Limb (tissue), 2 donors: ENCODE measurements around the gene SAMD4A.

ENCODE experiments used
- DNase-seq, 2 donors: peaks; one replicate each; pipeline ENCODE4 v3.0.0-alpha.2; 2016; ENCODE audit errors: extremely low spot score in 2 of 2

The SAMD4A gene

DNA sequence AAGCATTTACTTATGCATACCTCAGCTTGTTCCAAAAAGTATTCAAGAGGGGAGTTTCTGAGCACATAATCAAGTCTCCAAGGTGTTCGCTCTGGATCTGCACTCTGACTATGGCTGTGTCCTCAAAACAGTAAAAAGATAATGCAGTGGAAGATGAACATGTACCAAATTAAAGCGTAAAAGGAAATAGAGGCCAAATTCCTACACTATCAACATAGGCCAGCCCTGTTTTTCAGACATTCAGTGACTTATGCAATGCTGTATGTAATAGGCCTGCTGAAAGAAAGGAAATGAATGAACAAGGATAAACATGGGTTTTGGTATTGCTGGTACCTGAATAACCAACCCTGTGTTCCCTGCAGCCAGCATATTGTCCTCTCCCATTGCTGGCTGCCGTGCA, 115.7 kb downstream of the SAMD4A start:
- DNase-seq = no peak

DNA sequence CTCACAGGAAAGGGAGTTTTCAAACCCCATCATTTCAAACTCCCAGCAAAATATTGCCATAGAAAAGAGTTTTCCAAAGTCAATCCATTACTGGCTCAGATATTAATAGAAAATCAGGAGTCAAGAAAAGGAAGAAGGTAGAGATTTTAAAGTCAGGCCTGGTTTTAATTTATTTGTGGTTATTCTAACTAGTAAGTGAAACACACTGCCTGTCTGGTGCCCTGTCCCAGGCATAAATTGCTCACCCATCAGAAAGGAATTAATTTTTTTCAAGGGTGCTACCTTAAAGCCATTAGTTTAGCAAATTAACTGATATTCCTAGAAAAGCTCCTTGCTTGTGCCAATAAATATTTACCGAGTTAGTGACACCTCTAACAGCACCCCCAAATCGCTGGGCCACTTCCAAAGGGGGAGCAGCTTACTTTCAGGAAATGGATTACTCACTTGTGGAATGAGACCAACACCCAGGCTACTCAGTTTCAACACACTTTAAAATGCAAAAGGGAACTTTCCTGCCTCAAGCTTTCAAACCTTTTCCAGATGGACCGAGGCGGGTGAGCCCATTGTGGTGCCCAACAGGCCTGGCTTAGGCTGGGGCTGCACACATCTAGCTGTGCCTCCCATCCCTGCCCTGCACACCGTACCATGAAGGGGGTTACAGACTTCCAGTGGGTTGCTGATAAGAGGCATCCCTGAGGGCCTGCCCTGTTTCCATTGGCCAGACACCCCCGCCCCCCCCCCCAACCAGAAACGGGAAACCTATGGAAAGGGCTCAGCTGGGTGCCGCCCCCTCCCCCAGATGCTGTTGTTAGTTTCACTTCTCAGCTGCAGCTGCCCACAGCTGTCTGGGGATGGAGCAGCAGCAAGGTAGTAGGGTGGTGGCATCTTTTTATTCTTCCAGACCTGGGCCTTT, 117.2 kb downstream of the SAMD4A start:
- no peak for DNase-seq

DNA sequence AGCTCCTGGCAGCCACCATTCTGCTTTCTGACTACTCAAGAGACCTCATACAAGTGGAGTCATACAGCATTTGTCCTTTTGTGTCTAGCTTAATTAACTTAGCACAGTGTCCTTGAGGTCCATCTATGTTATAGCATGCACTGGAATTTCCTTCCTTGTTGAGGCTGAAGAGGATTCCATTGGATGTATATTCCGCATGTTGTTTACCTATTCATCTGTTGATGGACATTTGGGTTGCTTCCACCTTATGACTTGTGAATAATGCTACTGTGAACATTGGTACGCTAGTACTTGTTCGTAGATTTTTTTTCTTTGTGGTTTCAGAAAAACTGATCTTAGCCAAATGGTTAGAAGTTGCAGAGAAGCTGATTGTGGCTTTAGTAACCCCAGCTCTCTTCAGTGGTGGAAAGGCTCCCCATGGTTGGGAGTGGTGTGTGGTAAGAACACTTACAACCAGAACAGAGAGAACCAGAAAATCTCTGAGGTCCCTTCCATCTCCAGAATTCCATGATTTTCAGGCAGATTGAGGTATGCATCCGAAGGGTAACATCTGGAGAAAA, 118.4 kb downstream of the SAMD4A start:
- DNase-seq = no peak

DNA sequence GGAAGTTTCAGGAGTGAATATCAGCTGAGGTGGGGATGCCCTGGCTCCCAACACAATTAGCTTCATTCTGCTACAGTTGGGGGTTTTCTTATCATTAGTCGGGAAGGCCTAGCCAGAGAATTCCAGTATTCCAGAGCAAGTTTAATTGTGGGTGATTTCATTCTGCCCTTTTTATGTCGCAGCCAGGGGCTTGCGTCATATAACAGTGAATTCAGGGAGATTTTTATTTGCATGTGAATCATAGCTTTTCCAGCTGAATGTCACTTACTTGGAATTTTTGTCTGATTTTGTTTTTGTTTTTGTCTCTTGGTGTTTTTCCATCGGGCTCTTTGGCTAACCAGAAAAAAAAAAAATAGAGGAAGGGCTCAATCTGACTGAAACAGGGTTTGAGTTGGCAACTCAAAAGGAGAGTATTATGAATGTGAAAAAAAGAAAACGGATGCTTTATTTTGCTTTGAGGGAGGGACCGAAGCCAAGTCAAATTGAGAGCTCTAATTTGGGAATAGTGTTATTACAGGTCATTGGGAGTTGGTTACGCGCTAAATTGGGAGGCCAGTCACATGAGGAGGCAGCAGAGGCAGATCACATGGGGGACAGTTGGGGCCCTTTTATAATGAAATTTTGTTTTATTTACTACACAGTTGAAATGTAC, 119.4 kb downstream of the SAMD4A start:
- DNase-seq = no peak

DNA sequence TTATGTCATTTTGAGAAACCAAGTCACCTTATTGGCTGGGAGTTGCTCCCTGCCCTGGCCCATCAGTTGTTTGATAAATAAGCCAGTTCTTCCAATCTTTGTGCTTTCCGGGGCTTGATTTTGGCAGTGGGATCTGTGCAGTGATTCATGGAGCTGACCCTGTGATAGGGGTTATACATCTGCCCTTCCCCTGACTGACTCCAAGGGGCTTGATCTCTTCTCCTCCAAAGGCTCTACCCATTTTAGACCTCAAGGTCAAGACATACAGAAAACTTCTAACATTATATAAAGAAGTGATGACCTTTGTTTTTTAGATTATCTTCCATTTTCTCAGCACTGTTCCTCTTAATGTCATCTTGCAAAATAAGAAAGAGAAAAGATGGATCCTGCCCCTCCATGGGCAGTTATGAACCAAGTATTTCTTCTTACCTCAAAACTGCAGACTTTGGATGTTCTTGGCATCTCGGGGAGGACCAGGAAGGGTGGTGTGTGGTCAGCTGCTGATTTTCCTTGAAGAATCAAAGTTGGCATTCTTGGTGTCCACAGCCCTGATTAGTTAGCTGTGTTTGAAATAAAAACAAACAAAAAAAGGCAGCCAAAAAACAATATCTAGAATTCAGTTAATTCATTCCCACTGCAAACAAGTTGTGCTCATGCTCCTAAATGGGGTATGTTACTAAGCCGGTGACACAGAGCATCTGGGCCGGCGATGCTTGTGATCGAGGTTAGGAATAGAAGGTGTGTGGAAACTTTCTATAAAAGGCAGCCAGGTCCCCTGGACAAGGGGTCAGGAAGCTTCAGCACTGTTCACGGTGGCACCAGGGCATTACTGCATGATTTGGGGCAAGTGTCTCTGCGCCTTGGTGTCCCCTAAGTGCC, 120.2 kb downstream of the SAMD4A start:
- no peak for DNase-seq

DNA sequence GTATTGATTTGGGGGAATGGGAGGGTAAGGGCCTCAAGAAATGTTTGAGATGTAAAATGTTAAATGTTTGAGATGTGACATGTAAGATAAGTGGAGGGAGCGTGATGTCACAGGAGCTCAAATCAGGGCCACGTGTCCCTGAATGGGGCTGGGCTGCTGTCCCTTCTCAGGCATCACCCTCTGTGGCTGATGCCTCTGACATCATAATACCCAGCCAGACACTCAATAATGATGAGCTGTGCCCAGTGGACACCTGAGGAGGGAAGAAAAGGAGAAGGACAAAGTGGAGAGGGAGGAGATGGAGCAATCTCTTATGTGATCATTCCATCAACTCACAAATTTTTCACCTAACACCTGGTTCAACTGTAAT, 120.8 kb downstream of the SAMD4A start:
- no peak for DNase-seq

DNA sequence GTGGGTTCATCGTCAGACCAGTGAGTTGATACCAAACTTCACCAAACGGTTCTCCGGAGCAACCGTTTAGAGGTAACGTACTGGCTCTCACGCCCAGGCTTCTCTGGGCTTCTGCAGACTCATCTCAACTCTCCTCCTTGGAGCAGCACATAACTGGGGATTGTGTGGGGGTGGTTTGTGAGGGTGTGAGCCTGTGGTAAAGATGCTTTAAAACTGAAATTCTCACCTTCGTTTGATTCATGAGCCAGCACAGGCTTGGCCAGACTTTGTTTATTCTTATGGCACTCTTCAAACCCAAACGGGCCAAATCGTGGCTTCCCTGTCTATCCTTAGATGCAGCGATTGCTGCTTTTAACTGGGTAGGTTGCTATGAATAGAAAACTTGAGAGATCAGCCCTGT, 121.3 kb downstream of the SAMD4A start:
- DNase-seq = no peak

DNA sequence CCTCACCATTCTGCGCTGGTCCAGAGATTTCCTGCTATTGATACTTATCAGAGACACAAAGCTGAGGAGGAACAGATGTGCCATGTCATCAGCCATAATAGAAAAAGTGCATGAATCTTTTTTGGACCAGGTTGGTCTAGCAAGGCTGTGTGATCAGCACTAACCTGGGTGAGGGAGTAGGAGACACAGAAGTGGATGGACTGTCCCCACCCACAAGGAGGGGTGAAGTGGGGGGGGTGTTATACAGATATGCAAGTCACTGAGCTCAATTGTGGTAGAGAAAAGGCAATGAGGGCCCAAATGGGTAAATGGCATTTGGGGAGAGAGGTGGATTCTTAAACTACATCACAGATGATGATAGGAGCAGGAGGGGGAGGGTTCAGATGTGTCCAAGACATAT, 123.0 kb downstream of the SAMD4A start:
- DNase-seq = no peak

DNA sequence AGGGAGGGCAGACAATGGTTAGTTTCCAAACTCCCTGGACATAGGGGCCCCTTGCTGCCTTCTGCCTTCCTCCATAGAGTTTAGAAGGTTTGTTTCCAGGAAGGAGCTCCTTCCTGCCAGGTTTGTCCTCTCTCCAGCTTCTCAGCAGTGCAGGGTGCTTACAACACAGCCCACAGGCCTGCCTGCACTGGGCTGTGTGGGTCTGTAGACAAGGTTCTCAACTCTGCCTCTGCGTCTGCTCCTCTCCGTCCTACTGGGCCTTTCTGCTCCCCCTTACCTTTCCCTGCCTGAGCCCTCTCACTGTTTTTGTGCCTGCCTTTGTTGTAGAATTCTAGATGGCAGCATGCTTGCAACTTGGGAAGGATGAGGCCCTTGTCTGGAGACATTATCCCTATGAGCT, 124.0 kb downstream of the SAMD4A start:
- no peak for DNase-seq

DNA sequence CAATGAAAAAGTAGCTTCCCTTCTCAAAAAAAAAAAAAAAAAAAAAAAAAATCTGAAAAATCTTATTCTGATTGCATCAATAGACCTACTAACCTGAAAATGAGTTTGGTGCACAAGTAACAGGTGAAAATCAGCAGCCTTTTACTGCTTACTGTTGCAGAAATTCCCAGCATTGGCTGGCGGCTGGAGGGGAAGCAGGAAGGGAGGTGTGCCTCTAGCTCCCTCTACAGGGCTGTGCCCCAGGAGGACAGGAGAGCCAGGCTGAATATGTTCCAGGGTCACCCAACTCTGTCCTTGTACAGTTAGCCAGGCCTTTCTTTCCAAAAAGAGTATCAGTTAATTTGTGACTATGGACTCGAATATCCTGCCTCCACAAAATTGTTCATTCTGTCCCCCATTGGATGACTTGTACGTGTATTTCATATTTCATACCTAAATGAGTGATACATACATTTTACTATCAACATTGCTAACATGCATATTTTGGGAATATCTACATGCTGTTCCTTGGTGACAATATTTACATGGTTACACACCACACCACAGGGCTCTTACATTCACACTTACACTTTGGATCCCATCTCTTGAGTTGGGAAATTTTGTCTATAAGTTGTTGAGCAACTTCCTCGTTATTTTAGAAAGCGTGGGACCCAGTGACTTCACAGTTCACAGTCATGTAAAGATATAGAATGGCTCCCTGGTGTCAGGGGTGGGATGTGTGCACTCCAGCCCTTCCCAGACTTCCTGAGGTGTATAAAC, 124.8 kb downstream of the SAMD4A start:
- peak in 1 of 2 donors; percentile 72 for DNase-seq

DNA sequence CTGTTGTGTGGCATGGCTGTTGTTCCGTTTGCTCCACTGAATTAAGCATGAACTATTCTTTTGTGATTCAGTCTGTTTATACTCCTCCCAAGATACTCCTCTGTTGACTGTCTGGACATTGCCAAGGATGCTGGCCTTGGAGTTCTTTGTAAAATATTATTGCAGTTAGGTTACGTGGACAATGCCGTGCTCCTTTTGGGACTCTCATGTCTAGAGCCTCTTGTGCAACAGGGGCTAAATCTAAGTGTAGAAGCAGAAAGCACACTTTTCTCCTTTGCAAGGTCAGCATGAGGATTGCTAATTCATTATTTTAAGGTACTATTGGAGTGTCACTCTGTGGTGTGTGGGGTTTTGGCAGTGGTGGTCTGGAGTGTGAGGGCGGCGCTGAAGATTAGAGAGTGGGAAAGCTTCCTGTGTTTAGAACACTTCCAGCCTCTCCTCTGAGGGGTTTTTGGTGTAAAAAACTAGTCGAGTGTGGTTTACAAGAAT, 125.4 kb downstream of the SAMD4A start:
- DNase-seq = no peak

DNA sequence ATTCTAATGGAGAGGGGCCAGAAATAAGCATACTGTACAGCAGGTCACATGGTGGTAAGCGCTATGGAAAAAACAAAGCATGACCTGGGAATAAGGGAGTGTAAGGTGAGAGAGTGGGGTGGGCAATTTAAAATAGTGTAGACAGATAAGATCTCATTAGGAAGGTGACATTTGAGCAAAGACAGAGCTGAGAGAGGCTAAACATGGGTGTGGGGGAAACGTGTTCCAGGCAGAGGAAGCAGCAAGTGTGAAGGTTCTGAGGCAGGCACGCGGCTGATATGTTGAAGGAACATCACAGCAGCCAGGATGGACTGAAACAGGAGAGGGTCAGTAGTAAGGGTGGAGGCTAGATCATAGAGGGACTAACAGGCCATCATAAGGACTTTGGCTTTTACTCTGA, 126.8 kb downstream of the SAMD4A start:
- no peak for DNase-seq

DNA sequence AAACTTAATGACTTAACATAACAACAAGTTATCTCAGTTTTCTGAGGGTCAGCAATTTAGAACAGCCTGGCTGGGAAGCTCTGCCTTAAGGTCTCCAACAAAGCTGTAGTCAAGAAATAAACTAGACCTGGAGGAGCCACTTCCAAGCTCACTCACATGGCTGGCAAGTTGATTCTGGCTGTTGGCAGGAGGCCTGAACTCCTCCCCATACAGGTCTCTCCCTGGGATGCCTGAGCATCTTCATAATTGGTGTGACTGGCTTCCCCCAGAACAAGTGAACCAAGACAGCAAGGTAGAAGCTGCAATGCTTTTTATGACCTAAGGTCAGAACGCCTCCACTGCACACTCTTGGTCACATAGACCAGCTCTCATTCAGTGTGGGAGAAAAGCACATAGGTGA, 128.3 kb downstream of the SAMD4A start:
- no peak for DNase-seq

DNA sequence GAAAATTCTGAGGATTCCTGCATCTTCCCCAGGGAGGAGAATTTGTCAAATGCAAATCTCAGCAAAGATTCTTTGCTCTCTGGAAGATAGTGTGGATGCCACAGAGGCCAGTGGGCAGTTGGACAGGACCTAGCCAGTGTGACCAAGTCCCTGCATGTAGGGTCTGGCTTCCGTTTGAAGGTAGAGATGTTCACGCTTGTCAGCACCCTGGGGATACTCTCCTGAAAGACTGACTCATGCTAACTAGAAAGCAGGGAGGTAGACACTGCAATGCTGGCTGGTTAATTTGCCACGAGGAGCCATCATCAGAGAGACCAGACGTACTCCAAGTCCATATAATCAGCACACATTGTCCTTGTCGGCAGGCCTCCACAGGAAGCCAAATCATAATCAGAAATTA, 130.1 kb downstream of the SAMD4A start:
- DNase-seq = no peak

DNA sequence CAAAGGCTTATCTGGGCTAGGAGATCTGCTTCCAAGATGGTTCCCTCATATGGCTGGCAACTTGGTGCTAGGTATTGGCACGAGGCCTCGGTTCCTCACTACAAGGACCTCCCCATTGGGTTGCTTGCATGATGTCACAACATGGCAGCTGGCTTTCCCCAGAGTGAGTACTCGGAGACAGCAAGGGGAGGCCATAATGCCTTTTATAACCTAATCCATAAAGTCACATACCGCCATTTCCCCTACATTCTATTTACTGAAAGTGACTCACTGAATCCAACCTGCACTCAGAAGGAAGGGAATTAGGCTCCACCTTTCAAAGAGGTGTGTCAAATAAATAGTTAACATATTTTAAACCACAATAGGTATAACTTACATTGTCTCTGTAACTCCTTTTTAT, 130.9 kb downstream of the SAMD4A start:
- DNase-seq = no peak

DNA sequence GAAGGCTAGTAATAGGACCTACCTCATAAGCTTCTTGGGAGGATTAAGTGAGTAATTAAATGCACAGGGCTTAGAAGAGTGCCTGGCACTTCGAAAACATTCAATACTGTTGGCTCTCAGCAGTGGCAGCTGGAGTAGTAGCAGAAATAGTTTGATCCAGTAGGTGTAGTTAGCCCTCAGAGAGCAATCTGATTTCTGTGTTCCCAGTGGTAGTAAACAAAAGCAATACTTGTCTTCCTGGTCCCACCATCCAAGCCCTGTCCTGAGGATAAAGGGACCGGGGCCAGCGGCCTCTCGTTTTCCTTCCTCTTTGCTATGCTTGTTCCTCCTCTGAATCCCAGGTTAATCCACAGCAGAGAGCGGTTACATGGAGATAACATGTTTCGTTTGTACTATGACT, 131.6 kb downstream of the SAMD4A start:
- no peak for DNase-seq

DNA sequence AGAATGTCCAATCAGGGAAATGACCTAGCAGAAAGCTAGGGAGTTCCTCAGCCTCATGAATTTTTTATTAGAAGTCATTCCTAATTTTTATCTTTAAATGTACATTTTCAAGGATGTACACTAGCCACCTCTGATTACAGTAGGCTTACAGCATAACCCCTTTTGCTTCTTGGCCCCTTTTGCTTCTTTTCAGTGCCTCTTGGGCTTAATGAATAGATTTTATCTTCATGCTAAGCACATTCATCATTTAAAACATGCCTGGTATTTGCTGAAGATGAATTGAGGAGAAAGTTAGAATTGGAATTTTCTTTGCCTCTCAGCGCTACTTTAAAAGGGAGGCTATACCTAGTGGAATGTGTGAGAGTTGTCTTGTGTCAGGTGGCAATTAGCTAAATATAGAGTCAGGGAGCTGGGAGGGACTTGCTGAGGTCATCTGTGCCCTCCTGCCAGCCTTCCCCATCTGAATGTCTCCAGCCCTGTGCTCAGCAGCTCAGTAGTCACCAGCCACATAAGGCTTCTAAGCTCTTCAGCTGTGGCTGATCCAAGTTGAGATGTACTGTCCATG, 132.1 kb downstream of the SAMD4A start:
- no peak for DNase-seq

DNA sequence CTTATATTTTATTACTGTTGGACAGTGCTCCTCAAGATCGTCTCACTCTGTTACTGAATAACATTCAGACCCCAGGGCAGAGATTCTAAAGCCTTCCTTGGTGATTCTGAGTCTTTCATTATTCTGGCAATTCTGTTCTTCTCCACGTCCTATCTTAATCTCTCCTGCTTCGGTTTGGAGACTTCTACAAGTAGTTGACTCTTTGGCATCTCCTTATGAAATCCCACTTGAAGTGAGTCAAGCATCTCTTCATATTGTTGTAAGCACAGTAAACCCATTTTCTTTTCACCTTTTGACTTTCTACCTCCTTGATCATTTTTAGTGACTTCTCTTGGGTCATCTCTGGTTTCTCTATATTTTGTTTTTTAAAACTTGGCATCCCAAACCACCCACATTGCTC, 132.8 kb downstream of the SAMD4A start:
- DNase-seq = no peak

DNA sequence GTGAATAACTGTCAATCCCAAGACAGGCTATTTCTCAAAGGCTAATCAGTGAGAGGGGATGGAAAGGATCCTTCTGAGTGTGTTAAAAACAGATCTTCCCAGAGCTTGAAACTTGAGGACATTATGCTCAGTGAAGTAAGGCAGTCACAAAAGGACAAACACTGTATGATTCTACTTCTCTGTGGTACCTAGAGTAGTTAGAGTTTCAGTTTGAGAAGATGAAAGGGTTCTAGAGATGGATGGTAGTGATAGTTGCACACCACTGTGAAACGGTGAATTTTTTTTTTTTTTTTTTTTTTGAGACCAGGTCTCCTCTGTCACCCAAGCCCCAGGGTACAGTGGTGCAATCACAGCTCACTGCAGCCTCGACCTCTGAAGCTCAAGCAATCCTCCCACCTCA, 133.8 kb downstream of the SAMD4A start:
- DNase-seq = no peak

DNA sequence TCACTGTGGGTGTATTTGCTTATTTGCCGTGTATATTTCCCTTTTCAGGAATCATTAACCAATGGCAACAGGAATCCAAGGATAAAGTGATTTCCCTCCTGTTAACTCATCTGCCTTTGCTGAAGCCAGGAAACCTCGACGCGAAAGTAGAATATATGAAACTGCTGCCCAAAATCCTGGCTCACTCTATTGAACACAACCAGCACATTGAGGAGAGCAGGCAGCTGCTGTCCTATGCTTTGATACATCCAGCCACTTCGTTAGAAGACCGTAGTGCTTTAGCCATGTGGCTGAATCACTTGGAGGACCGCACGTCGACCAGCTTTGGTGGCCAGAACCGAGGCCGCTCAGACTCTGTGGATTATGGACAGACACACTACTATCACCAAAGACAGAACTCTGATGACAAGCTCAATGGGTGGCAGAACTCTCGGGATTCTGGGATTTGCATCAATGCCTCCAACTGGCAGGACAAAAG, 135.1 kb downstream of the SAMD4A start:
- no peak for DNase-seq
